HepG2 (cell line): ENCODE measurements around the gene USP1. TPM values are rescaled to one million over a fixed set of nuclear protein-coding genes. Genes with fewer than 3 reads are reported as not detected.

ENCODE experiments used
- ATAC-seq: fragments of 200-7000 bp; cut with Tn5 transposase; 3 replicates; pipeline ENCODE4 v1.9.1; 2020; ENCODE audit warnings: mild to moderate bottlenecking, moderate library complexity
- BruUV-seq: library from RNA; stranded (reverse); fragments of 400-500 nt; replicated peaks from 2 replicates; lab custom pipeline; 2021; lab: Mats Ljungman, UMichigan
- CTCF ChIA-PET: fragments of 300-600 bp; formaldehyde crosslinking; extraction: SDS; loops from one replicate; lab custom pipeline; 2021; ENCODE audit warnings: low total read pairs, inconsistent platforms, low intra/inter-chr PET ratio; lab: Yijun Ruan, JAX
- POLR2A ChIA-PET: fragments of 350-600 bp; sonication (Branson Sonifier 250); formaldehyde crosslinking; loops from one replicate; lab custom pipeline; 2020; ENCODE audit warnings: antibody characterized with exemption, inconsistent platforms; lab: Yijun Ruan, JAX
- DNase-seq: peaks from one replicate; pipeline ENCODE4 v3.0.0-alpha.2; 2015; ENCODE audit warnings: low spot score
- FAIRE-seq: peaks from 3 replicates; lab custom pipeline; 2011; peaks lifted over from hg19 to GRCh38; lab: Jason Lieb, UNC
- H2AFZ ChIP-seq: one replicate; pipeline ENCODE4 v1.6.1; 2011; ENCODE audit warnings: low read length, inconsistent platforms
- H3K27ac ChIP-seq: fragments of 300-600 bp; 3 replicates; pipeline ENCODE4 v1.8.0; 2011; ENCODE audit warnings: mixed run types, mild to moderate bottlenecking, mixed read lengths, low read length, inconsistent platforms; ENCODE audit not compliant: insufficient read depth; ENCODE audit errors: extremely low read length
- H3K27me3 ChIP-seq, 2 experiments: fragments of 200-600 bp in 1 of 2; 2 replicates in 1 of 2; 3 replicates in 1 of 2; pipeline versions ENCODE4 v1.6.0 to v1.8.0; 2011; ENCODE audit warnings: low read length in 2 of 2, mild to moderate bottlenecking in 2 of 2, moderate library complexity in 2 of 2, inconsistent platforms in 1 of 2; ENCODE audit not compliant: insufficient read depth in 2 of 2, control insufficient read depth in 1 of 2
- H3K36me3 ChIP-seq, 2 experiments: fragments of 200-600 bp in 1 of 2; replicated peaks in 1 of 2; 2 replicates in 1 of 2; 3 replicates in 1 of 2; pipeline versions ENCODE4 v1.5.1 to v1.8.0; 2011; ENCODE audit warnings: low read length in 2 of 2, inconsistent platforms in 1 of 2; ENCODE audit not compliant: insufficient read depth in 2 of 2, control insufficient read depth in 1 of 2
- H3K4me1 ChIP-seq: 2 replicates; pipeline ENCODE4 v1.5.1; 2012; ENCODE audit warnings: low read length, inconsistent platforms; ENCODE audit not compliant: insufficient read depth
- H3K4me2 ChIP-seq: 2 replicates; pipeline ENCODE4 v1.6.0; 2011; ENCODE audit warnings: low read depth, low read length, inconsistent platforms
- H3K4me3 ChIP-seq, 3 experiments: fragments of 200-600 bp in 1 of 3; sonication (generic), shearing (Covaris generic) in 1 of 3; replicated peaks in 1 of 3; 2 replicates each; pipeline ENCODE4 v1.5.1; 2011 to 2016; ENCODE audit warnings: low read length in 3 of 3, inconsistent platforms in 2 of 3, low read depth in 2 of 3, mild to moderate bottlenecking in 2 of 3, control low read depth in 1 of 3, mixed read lengths in 1 of 3; ENCODE audit not compliant: insufficient read depth in 1 of 3
- H3K79me2 ChIP-seq: one replicate; pipeline ENCODE4 v1.6.1; 2011; ENCODE audit warnings: low read length, inconsistent platforms; ENCODE audit not compliant: insufficient read depth
- H3K9ac ChIP-seq: 2 replicates; pipeline ENCODE4 v1.6.0; 2011; ENCODE audit warnings: mild to moderate bottlenecking, low read depth, low read length, inconsistent platforms; ENCODE audit not compliant: insufficient read depth
- H3K9me3 ChIP-seq: 2 replicates; pipeline ENCODE4 v1.5.1; 2012; ENCODE audit warnings: mild to moderate bottlenecking, low read length
- H4K20me1 ChIP-seq: 2 replicates; pipeline ENCODE4 v1.6.0; 2011; ENCODE audit warnings: inconsistent platforms, mild to moderate bottlenecking, low read length, moderate library complexity; ENCODE audit not compliant: insufficient read depth
- CEBPG ChIP-seq: IDR thresholded peaks from 2 replicates; pipeline ENCODE4 v1.6.1; 2016
- FOXK1 ChIP-seq: sonication (generic); formaldehyde crosslinking; IDR thresholded peaks from 2 replicates; pipeline ENCODE4 v1.4.0; 2020; ENCODE audit warnings: low read depth, missing genetic modification reagents, borderline replicate concordance
- HCFC1 ChIP-seq: fragments of 150-350 bp; IDR thresholded peaks from 2 replicates; pipeline ENCODE4 v1.6.1; 2014; ENCODE audit warnings: low read depth, low read length
- JDP2 ChIP-seq: sonication (generic); formaldehyde crosslinking; IDR thresholded peaks from 2 replicates; pipeline ENCODE4 v1.8.1; 2022; ENCODE audit warnings: missing genetic modification reagents, borderline replicate concordance
- SOX5 ChIP-seq: IDR thresholded peaks from 2 replicates; pipeline ENCODE4 v1.6.1; 2016; ENCODE audit warnings: borderline replicate concordance
- SRF ChIP-seq: IDR thresholded peaks from 2 replicates; pipeline ENCODE4 v1.6.1; 2011; ENCODE audit warnings: mild to moderate bottlenecking, low read depth, low read length, moderate library complexity
- TBX3 ChIP-seq: fragments of 450-650 bp; IDR thresholded peaks from 2 replicates; pipeline ENCODE4 v1.6.1; 2017; ENCODE audit warnings: antibody characterized with exemption, mild to moderate bottlenecking, inconsistent platforms, borderline replicate concordance
- WIZ ChIP-seq: sonication (generic); formaldehyde crosslinking; IDR thresholded peaks from 2 replicates; pipeline ENCODE4 v1.5.1; 2020; ENCODE audit warnings: mild to moderate bottlenecking, missing genetic modification reagents
- YEATS2 ChIP-seq: sonication (generic); formaldehyde crosslinking; IDR thresholded peaks from 2 replicates; pipeline ENCODE4 v1.4.0; 2020; ENCODE audit warnings: missing genetic modification reagents, borderline replicate concordance
- ZBTB20 ChIP-seq: sonication (generic); formaldehyde crosslinking; IDR thresholded peaks from 2 replicates; pipeline ENCODE4 v1.8.1; 2023; ENCODE audit warnings: missing genetic modification reagents, low read depth, mild to moderate bottlenecking, borderline replicate concordance
- ZBTB42 ChIP-seq: sonication (generic); formaldehyde crosslinking; IDR thresholded peaks from 2 replicates; pipeline ENCODE4 v1.5.0; 2020; ENCODE audit warnings: mild to moderate bottlenecking, missing genetic modification reagents
- ZC3H13 ChIP-seq: sonication (generic); formaldehyde crosslinking; IDR thresholded peaks from 2 replicates; pipeline ENCODE4 v1.8.1; 2023; ENCODE audit warnings: mild to moderate bottlenecking, missing genetic modification reagents, moderate library complexity
- ZKSCAN5 ChIP-seq: sonication (generic); formaldehyde crosslinking; IDR thresholded peaks from 2 replicates; pipeline ENCODE4 v1.5.1; 2020; ENCODE audit warnings: mild to moderate bottlenecking, missing genetic modification reagents
- ZNF775 ChIP-seq: sonication (generic); formaldehyde crosslinking; IDR thresholded peaks from 2 replicates; pipeline ENCODE4 v1.4.0; 2020; ENCODE audit warnings: missing genetic modification reagents, mild to moderate bottlenecking, moderate library complexity, borderline replicate concordance
- ZNF850 ChIP-seq: sonication (generic); formaldehyde crosslinking; conservative IDR thresholded peaks from 2 replicates; pipeline ENCODE4 v1.9.0; 2021; ENCODE audit warnings: mild to moderate bottlenecking, missing genetic modification reagents
- ZNF883 ChIP-seq: sonication (generic); formaldehyde crosslinking; IDR thresholded peaks from 2 replicates; pipeline ENCODE4 v1.5.1; 2020; ENCODE audit warnings: mild to moderate bottlenecking, missing genetic modification reagents; ENCODE audit errors: not compliant biosample characterization
- ZSCAN12 ChIP-seq: sonication (generic); formaldehyde crosslinking; IDR thresholded peaks from 2 replicates; pipeline ENCODE4 v1.9.0; 2021; ENCODE audit warnings: mild to moderate bottlenecking, missing genetic modification reagents
- WGBS: methylation state at CpG from one replicate; pipeline ENCODE4 v1.1.6; 2017; ENCODE audit warnings: low lambda C conversion rate; 5-methylcytosine and 5-hydroxymethylcytosine counted together
- in situ Hi-C: cut with HindIII; loops from 2 replicates; pipeline ENCODE4 v1.10.0; 2017; ENCODE audit warnings: low pct_unique_long_range_greater_than_20kb; ENCODE audit not compliant: extremely low pct_ligation_motif_present
- intact Hi-C: fragments of 100-400 bp; cut with micrococcal nuclease; formaldehyde crosslinking; loops from one replicate; pipeline ENCODE4 v1.10.0; 2022; ENCODE audit not compliant: unreplicated experiment
- polyA plus RNA-seq, 8 experiments: library from polyadenylated mRNA; depleted of rRNA in 3 of 8; stranded (reverse) in 7 of 8; unstranded in 1 of 8; fragments of >200 nt; fragmentation: Illumina TruSeq in 4 of 8; extraction: Trizol in 4 of 8; gene quantifications; 2 replicates each; pipeline versions ENCODE4 v1.2.1 to v1.2.3, GENCODE V29; 2011 to 2016; ENCODE audit warnings: low read depth in 4 of 8, missing spikeins in 1 of 8, mixed read lengths in 1 of 8; ENCODE audit not compliant: insufficient read depth in 1 of 8
- total RNA-seq, 5 experiments: library from RNA; depleted of rRNA; stranded (reverse); fragments of >200 nt; fragmentation: Illumina TruSeq; extraction: Trizol; gene quantifications; 2 replicates each; pipeline ENCODE4 v1.2.3, GENCODE V29; 2016; ENCODE audit warnings: low read depth in 1 of 5
- TF ChIP-seq, protein P1 (sequence below): sonication (generic); formaldehyde crosslinking; IDR thresholded peaks from 2 replicates; pipeline ENCODE4 v1.4.0; 2020; ENCODE audit warnings: missing genetic modification reagents, borderline replicate concordance
- TF ChIP-seq, protein P2 (sequence below), 2 experiments: sonication (generic) in 1 of 2; formaldehyde crosslinking in 1 of 2; IDR thresholded peaks; 2 replicates each; pipeline versions ENCODE4 v1.5.1 to v1.6.1; 2011 to 2020; ENCODE audit warnings: borderline replicate concordance in 1 of 2, low read depth in 1 of 2, low read length in 1 of 2, mild to moderate bottlenecking in 1 of 2, missing genetic modification reagents in 1 of 2, moderate library complexity in 1 of 2

The USP1 gene
- total and polyA plus RNA-seq, 2 of the 13 experiments (the other 11 are each of a cell fraction or from before 2014, with no cell fraction given) = 9.0 to 64.6 TPM

DNA sequence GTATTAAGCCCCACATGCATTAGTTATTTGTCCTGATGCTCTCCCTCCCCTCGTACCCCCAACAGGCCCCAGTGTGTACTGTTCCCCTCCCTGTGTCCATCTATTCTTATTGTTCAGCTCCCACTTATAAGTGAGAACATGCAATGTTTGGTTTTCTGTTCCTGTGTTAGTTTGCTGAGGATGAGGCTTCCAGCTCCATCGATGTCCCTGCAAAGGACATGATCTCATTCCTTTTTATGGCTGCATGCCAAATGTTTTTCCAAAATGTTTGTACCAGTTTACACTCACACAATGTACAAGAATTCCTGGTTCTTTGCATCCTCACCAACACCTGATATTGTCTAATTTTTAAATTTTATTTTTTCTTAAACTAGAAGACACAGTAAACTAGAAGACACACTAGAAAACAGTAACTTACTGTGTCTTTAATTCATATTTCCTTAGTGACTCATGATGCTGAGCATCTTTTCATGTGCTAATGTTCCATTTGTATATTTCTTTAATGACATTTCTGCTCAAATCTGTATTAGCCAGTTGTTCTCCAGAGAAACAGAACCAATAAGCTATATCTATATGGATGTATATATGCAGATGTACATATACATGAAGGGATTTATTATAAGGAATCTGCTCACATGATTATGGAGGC lies 19.4 kb upstream of the USP1 start:
- WGBS = 6% methylated on average over 2 of the region's 2 CpGs
- intact Hi-C loops (no loop called here), in situ Hi-C loops (no loop called here)
- Histone ChIP-seq H4K20me1 (no peaks in the 10 kb centered on the region), H3K9me3 (no peaks in the 10 kb centered on the region), H3K9ac (no peak overlapping the region), H3K4me2 (no peak overlapping the region), H3K27ac (no peak overlapping the region), H3K4me1 (peaks cover 22% of the 10 kb centered on the region)
- ATAC-seq (no peak), DNase-seq (no peak), FAIRE-seq (no peak)
- ChIA-PET POLR2A (no interaction called here), CTCF (no interaction called here)
- TF ChIP-seq YEATS2 (CRISPR knock-in tag) (no peak), CEBPG (CRISPR knock-in tag) (no peak), WIZ (no peak), SRF (no peak), ZNF883 (no peak), ZC3H13 (CRISPR knock-in tag) (no peak), JDP2 (CRISPR knock-in tag) (no peak), FOXK1 (no peak), TBX3 (no peak), ZBTB42 (CRISPR knock-in tag) (no peak), ZNF850 (CRISPR knock-in tag) (no peak), ZSCAN12 (CRISPR knock-in tag) (no peak), ZBTB20 (CRISPR knock-in tag) (no peak), ZNF775 (CRISPR knock-in tag) (no peak), HCFC1 (no peak), ZKSCAN5 (CRISPR knock-in tag) (no peak), SOX5 (CRISPR knock-in tag) (no peak)
- TF ChIP-seq, protein P1, sequence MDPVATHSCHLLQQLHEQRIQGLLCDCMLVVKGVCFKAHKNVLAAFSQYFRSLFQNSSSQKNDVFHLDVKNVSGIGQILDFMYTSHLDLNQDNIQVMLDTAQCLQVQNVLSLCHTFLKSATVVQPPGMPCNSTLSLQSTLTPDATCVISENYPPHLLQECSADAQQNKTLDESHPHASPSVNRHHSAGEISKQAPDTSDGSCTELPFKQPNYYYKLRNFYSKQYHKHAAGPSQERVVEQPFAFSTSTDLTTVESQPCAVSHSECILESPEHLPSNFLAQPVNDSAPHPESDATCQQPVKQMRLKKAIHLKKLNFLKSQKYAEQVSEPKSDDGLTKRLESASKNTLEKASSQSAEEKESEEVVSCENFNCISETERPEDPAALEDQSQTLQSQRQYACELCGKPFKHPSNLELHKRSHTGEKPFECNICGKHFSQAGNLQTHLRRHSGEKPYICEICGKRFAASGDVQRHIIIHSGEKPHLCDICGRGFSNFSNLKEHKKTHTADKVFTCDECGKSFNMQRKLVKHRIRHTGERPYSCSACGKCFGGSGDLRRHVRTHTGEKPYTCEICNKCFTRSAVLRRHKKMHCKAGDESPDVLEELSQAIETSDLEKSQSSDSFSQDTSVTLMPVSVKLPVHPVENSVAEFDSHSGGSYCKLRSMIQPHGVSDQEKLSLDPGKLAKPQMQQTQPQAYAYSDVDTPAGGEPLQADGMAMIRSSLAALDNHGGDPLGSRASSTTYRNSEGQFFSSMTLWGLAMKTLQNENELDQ (CRISPR knock-in tag) = no peak
- TF ChIP-seq, protein P2, sequence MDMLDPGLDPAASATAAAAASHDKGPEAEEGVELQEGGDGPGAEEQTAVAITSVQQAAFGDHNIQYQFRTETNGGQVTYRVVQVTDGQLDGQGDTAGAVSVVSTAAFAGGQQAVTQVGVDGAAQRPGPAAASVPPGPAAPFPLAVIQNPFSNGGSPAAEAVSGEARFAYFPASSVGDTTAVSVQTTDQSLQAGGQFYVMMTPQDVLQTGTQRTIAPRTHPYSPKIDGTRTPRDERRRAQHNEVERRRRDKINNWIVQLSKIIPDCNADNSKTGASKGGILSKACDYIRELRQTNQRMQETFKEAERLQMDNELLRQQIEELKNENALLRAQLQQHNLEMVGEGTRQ (IDR thresholded peaks at IDR 0.05; ENCODE audit: low read depth, low read length) = no peak
- TF ChIP-seq, protein P2 (CRISPR knock-in tag; IDR thresholded peaks at IDR 0.05; ENCODE audit: borderline replicate concordance) = no peak
- TF ChIP-seq, all 625 proteins: peak for 0
- no TSS peak for BruUV-seq
- Histone ChIP-seq H3K36me3 (no peaks in the 10 kb centered on the region), H2AFZ (no peak overlapping the region), H3K4me3 (no peak overlapping the region), H3K79me2 (no peaks in the 10 kb centered on the region), H3K27me3 (no peaks in the 10 kb centered on the region; a peak in 1 of 5 replicates)
